H1 (cell line): Measurements from ENCODE around the gene CA10. TPM values are rescaled to one million over a fixed set of nuclear protein-coding genes. Genes with fewer than 3 reads are reported as not detected.

Experiments
- CTCF ChIA-PET: fragments of 300-600 bp; sonication (Branson Sonifier 250); formaldehyde crosslinking; loops from one replicate; lab custom pipeline; 2021; ENCODE audit not compliant: partially characterized antibody; lab: Charles Lee
- POLR2A ChIA-PET: fragments of 300-600 bp; sonication (Branson Sonifier 250); formaldehyde crosslinking; loops from one replicate; lab custom pipeline; 2021; ENCODE audit warnings: inconsistent platforms; ENCODE audit not compliant: partially characterized antibody; lab: Charles Lee
- DNase-seq, 2 experiments: peaks; one replicate each; pipeline versions ENCODE4 v3.0.0 to v3.0.0-alpha.2; 2010 to 2022; ENCODE audit warnings: low spot score in 2 of 2, low read depth in 1 of 2, mixed read lengths in 1 of 2
- FAIRE-seq: peaks from 2 replicates; lab custom pipeline; 2011; peaks lifted over from hg19 to GRCh38; lab: Jason Lieb, UNC
- H2AFZ ChIP-seq: 2 replicates; pipeline ENCODE4 v1.8.1; 2012; ENCODE audit warnings: low read length, inconsistent platforms
- H2AK5ac ChIP-seq: 2 replicates; pipeline ENCODE4 v1.6.1; 2013; ENCODE audit warnings: low read depth, low read length
- H2BK120ac ChIP-seq: replicated peaks from 2 replicates; pipeline ENCODE3; 2013; ENCODE audit warnings: low read depth, low read length, inconsistent platforms
- H2BK12ac ChIP-seq: 2 replicates; pipeline ENCODE4 v1.6.1; 2013; ENCODE audit warnings: low read depth, low read length
- H2BK15ac ChIP-seq: 2 replicates; pipeline ENCODE4 v1.6.1; 2013; ENCODE audit warnings: low read length
- H2BK20ac ChIP-seq: 2 replicates; pipeline ENCODE4 v1.6.1; 2013; ENCODE audit warnings: low read length
- H2BK5ac ChIP-seq: 2 replicates; pipeline ENCODE4 v1.6.1; 2013; ENCODE audit warnings: low read depth, low read length
- H3K14ac ChIP-seq: 2 replicates; pipeline ENCODE4 v1.6.1; 2013; ENCODE audit warnings: inconsistent platforms; ENCODE audit not compliant: insufficient read length
- H3K18ac ChIP-seq: 2 replicates; pipeline ENCODE4 v1.6.1; 2013; ENCODE audit warnings: low read length; ENCODE audit errors: extremely low read depth
- H3K23ac ChIP-seq: 2 replicates; pipeline ENCODE4 v1.6.1; 2013; ENCODE audit warnings: inconsistent platforms; ENCODE audit not compliant: insufficient read length
- H3K23me2 ChIP-seq: 2 replicates; pipeline ENCODE4 v1.6.1; 2013; ENCODE audit warnings: low read depth, low read length
- H3K27ac ChIP-seq: 2 replicates; pipeline ENCODE4 v1.6.1; 2011; ENCODE audit warnings: low read depth, low read length, inconsistent platforms
- H3K27me3 ChIP-seq, 4 experiments: replicated peaks in 1 of 4; 1 replicate in 1 of 4; 2 replicates in 3 of 4; pipeline versions ENCODE4 v1.6.1 to v1.8.1; 2011 to 2013; ENCODE audit warnings: low read length in 3 of 4, mild to moderate bottlenecking in 3 of 4, inconsistent platforms in 2 of 4, mixed read lengths in 2 of 4, moderate library complexity in 1 of 4; ENCODE audit not compliant: control insufficient read depth in 3 of 4, insufficient read depth in 3 of 4; ENCODE audit errors: extremely low read depth in 1 of 4
- H3K36me3 ChIP-seq, 4 experiments: 2 replicates each; pipeline versions ENCODE4 v1.6.1 to v1.8.1; 2011 to 2013; ENCODE audit warnings: mild to moderate bottlenecking in 4 of 4, low read length in 3 of 4, moderate library complexity in 2 of 4, control low read depth in 1 of 4, inconsistent platforms in 1 of 4; ENCODE audit not compliant: insufficient read depth in 4 of 4, control insufficient read depth in 2 of 4
- H3K4ac ChIP-seq: replicated peaks from 2 replicates; pipeline ENCODE3; 2013; ENCODE audit warnings: low read length, low read depth, mixed read lengths, inconsistent platforms; ENCODE audit not compliant: insufficient read length
- H3K4me1 ChIP-seq, 4 experiments: replicated peaks in 1 of 4; 1 replicate in 1 of 4; 2 replicates in 3 of 4; pipeline versions ENCODE4 v1.6.1 to v1.8.1; 2011 to 2013; ENCODE audit warnings: low read length in 3 of 4, inconsistent platforms in 2 of 4, mixed read lengths in 1 of 4; ENCODE audit not compliant: insufficient read depth in 4 of 4, control insufficient read depth in 3 of 4
- H3K4me2 ChIP-seq, 2 experiments: 2 replicates each; pipeline versions ENCODE4 v1.6.1 to v1.8.1; 2011 to 2013; ENCODE audit warnings: low read depth in 2 of 2, low read length in 2 of 2, control low read depth in 1 of 2, inconsistent platforms in 1 of 2, mild to moderate bottlenecking in 1 of 2; ENCODE audit not compliant: insufficient read depth in 1 of 2
- H3K4me3 ChIP-seq, 4 experiments: fragments of 200-600, 300-600 bp in 1 of 4; sonication (generic), shearing (Covaris generic), sonication (Bioruptor Twin) in 1 of 4; 2 replicates each; pipeline versions ENCODE4 v1.5.1 to v1.8.1; 2011 to 2016; ENCODE audit warnings: low read length in 4 of 4, low read depth in 3 of 4, control low read depth in 2 of 4, inconsistent platforms in 2 of 4, mild to moderate bottlenecking in 2 of 4, mixed read lengths in 1 of 4, moderate library complexity in 1 of 4; ENCODE audit not compliant: insufficient read depth in 2 of 4; ENCODE audit errors: extremely low read depth in 1 of 4
- H3K56ac ChIP-seq: replicated peaks from 2 replicates; pipeline ENCODE3; 2013; ENCODE audit warnings: low read depth, mild to moderate bottlenecking, mixed read lengths, low read length, inconsistent platforms; ENCODE audit not compliant: insufficient read length
- H3K79me1 ChIP-seq: 2 replicates; pipeline ENCODE4 v1.6.1; 2013; ENCODE audit warnings: low read depth, low read length, control low read depth
- H3K79me2 ChIP-seq, 2 experiments: 2 replicates each; pipeline versions ENCODE4 v1.6.1 to v1.8.1; 2012 to 2013; ENCODE audit warnings: low read length in 2 of 2, mild to moderate bottlenecking in 2 of 2, inconsistent platforms in 1 of 2; ENCODE audit not compliant: insufficient read depth in 2 of 2, control insufficient read depth in 1 of 2
- H3K9ac ChIP-seq, 4 experiments: replicated peaks in 1 of 4; 1 replicate in 1 of 4; 2 replicates in 3 of 4; pipeline versions ENCODE4 v1.6.1 to v1.8.1; 2011 to 2013; ENCODE audit warnings: low read depth in 3 of 4, low read length in 3 of 4, control low read depth in 2 of 4, mild to moderate bottlenecking in 2 of 4, moderate library complexity in 2 of 4, inconsistent platforms in 1 of 4; ENCODE audit errors: extremely low read depth in 1 of 4
- H3K9me3 ChIP-seq, 2 experiments: 2 replicates each; pipeline versions ENCODE4 v1.6.1 to v1.8.1; 2012 to 2013; ENCODE audit warnings: mild to moderate bottlenecking in 2 of 2, moderate library complexity in 2 of 2, control low read depth in 1 of 2, inconsistent platforms in 1 of 2, low read depth in 1 of 2, low read length in 1 of 2, mixed read lengths in 1 of 2; ENCODE audit not compliant: insufficient read depth in 2 of 2
- H4K20me1 ChIP-seq, 2 experiments: replicated peaks in 1 of 2; 2 replicates each; pipeline versions ENCODE3 to v1.8.1; 2011 to 2013; ENCODE audit warnings: inconsistent platforms in 2 of 2, low read length in 2 of 2, mild to moderate bottlenecking in 1 of 2; ENCODE audit not compliant: insufficient read depth in 2 of 2, control insufficient read depth in 1 of 2
- H4K5ac ChIP-seq: 2 replicates; pipeline ENCODE4 v1.6.1; 2013; ENCODE audit warnings: low read length, low read depth, mixed read lengths, inconsistent platforms; ENCODE audit not compliant: insufficient read length
- H4K8ac ChIP-seq: 2 replicates; pipeline ENCODE4 v1.8.0; 2013; ENCODE audit warnings: mild to moderate bottlenecking, moderate library complexity, low read length, inconsistent platforms; ENCODE audit not compliant: insufficient read depth; ENCODE audit errors: extremely low read depth
- H4K91ac ChIP-seq: replicated peaks from 2 replicates; pipeline ENCODE3; 2013; ENCODE audit warnings: low read length, mixed read lengths, inconsistent platforms; ENCODE audit not compliant: insufficient read length
- BACH1 ChIP-seq: IDR thresholded peaks from 2 replicates; pipeline ENCODE4 v1.6.1; 2012; ENCODE audit warnings: low read length, improper control_type of control experiment
- CHD2 ChIP-seq: IDR thresholded peaks from 2 replicates; pipeline ENCODE4 v1.6.1; 2012; ENCODE audit warnings: low read length, improper control_type of control experiment
- CTBP2 ChIP-seq: IDR thresholded peaks from 2 replicates; pipeline ENCODE4 v1.7.0; 2011; ENCODE audit warnings: borderline replicate concordance, mild to moderate bottlenecking, moderate library complexity, mixed read lengths, low read length; ENCODE audit not compliant: insufficient read depth, insufficient read length
- EGR1 ChIP-seq: IDR thresholded peaks from 2 replicates; pipeline ENCODE4 v1.6.1; 2011; ENCODE audit warnings: low read depth, low read length, borderline replicate concordance
- RBBP5 ChIP-seq: IDR thresholded peaks from 2 replicates; pipeline ENCODE4 v1.7.1; 2012; ENCODE audit warnings: low read depth, mild to moderate bottlenecking, inconsistent platforms, low read length, moderate library complexity, borderline replicate concordance
- RFX5 ChIP-seq: IDR thresholded peaks from 2 replicates; pipeline ENCODE4 v1.6.1; 2011; ENCODE audit warnings: low read depth, low read length, improper control_type of control experiment, borderline replicate concordance
- RNF2 ChIP-seq: fragments of 200-900, 300-1000 bp; sonication (generic); IDR thresholded peaks from 2 replicates; pipeline ENCODE4 v1.7.1; 2016; ENCODE audit warnings: borderline replicate concordance, low read depth, mild to moderate bottlenecking, antibody characterized with exemption, low read length; ENCODE audit not compliant: poor library complexity, severe bottlenecking; ENCODE audit errors: missing control alignments
- SP1 ChIP-seq: IDR thresholded peaks from 2 replicates; pipeline ENCODE4 v1.6.1; 2011; ENCODE audit warnings: low read depth, low read length
- SUZ12 ChIP-seq: fragments of 200-600 bp; sonication (generic); IDR thresholded peaks from 2 replicates; pipeline ENCODE4 v1.6.1; 2012; ENCODE audit warnings: mild to moderate bottlenecking, inconsistent platforms, low read length, moderate library complexity, mixed read lengths
- TCF12 ChIP-seq: IDR thresholded peaks from 2 replicates; pipeline ENCODE4 v1.6.1; 2011; ENCODE audit warnings: low read depth, mild to moderate bottlenecking, low read length
- USF2 ChIP-seq: IDR thresholded peaks from 2 replicates; pipeline ENCODE4 v1.6.1; 2011; ENCODE audit warnings: low read length, improper control_type of control experiment
- WGBS, 2 experiments: shearing (Covaris generic) in 1 of 2; methylation state at CpG; one replicate each; pipeline versions ENCODE4 v1.1.6 to v1.1.7; 2013 to 2015; ENCODE audit warnings: low lambda C conversion rate in 2 of 2, mixed read lengths in 2 of 2, inconsistent platforms in 1 of 2, low coverage in 1 of 2, missing lambda C conversion rate in 1 of 2; ENCODE audit not compliant: insufficient replicate concordance in 2 of 2, insufficient coverage in 1 of 2, insufficient read length in 1 of 2; ENCODE audit errors: extremely low coverage in 1 of 2, missing lambda C conversion rate in 1 of 2; 5-methylcytosine and 5-hydroxymethylcytosine counted together
- polyA plus RNA-seq, 7 experiments: library from polyadenylated mRNA; depleted of rRNA in 3 of 7; stranded (reverse) in 5 of 7; unstranded in 2 of 7; fragments of >200 nt in 5 of 7; fragments of 200-250 nt in 2 of 7; gene quantifications; 1 replicate in 5 of 7; 2 replicates in 1 of 7; 4 replicates in 1 of 7; pipeline versions ENCODE4 v1.2.1 to v1.2.3, GENCODE V29; 2011 to 2013; ENCODE audit warnings: missing spikeins in 2 of 7, mixed read lengths in 2 of 7
- total RNA-seq: library from RNA; stranded (reverse); fragmentation: NEBNext Ultra II Directional; extraction: Animal tissue kit (Norgen Biotek cat#: 25700); gene quantifications from 2 replicates; pipeline ENCODE4 v1.2.1, GENCODE V29; 2021

CA10 gene
- total and polyA plus RNA-seq, 2 of the 8 experiments (the other 6 are each of a cell fraction or from before 2014, with no cell fraction given): 0.60 to 0.63 TPM

- no peak overlapping the region for H4K8ac ChIP-seq
- no peaks in the 10 kb centered on the region for H3K79me2 ChIP-seq
- no peaks in the 10 kb centered on the region for H3K9me3 ChIP-seq
- H3K27me3 ChIP-seq: no peaks in the 10 kb centered on the region
- FAIRE-seq (no peak), DNase-seq (no peak)
- 0 out of 7 replicates have a peak, but pooled peaks cover 0 to 2% (median 0%) of the 10 kb centered on the region in 4 experiments for H3K4me1 ChIP-seq
- CTCF ChIA-PET: interaction anchor here (0.6 to 3.0 kb wide), 10 partner anchors 10 to 1198 kb away, joined by 3 to 24 read pairs (median 4); no protein-coding TSS in a partner anchor
- 73% methylated on average over 6 of the region's 6 CpGs; no CpG with 5 or more reads in 1 of the 2 experiments for WGBS, 2 experiments
- no peak overlapping the region for H3K18ac ChIP-seq
- no peak overlapping the region for H3K4me2 ChIP-seq
- H3K4ac ChIP-seq: no peak overlapping the region
- H4K91ac ChIP-seq: no peak overlapping the region
- POLR2A ChIA-PET: no interaction called here
- H3K14ac ChIP-seq: no peak overlapping the region
- H3K36me3 ChIP-seq: no peaks in the 10 kb centered on the region
- no peak overlapping the region for H3K9ac ChIP-seq
- H4K5ac ChIP-seq: no peak overlapping the region
- H2BK5ac ChIP-seq: no peak overlapping the region
- no peak overlapping the region for H3K56ac ChIP-seq
- no peak overlapping the region for H2BK12ac ChIP-seq
- no peak overlapping the region for H2AK5ac ChIP-seq
- H3K79me1 ChIP-seq: no peaks in the 10 kb centered on the region
- no peak overlapping the region for H2AFZ ChIP-seq
- H3K23ac ChIP-seq: no peak overlapping the region
- H2BK120ac ChIP-seq: no peak overlapping the region
- H3K23me2 ChIP-seq: no peaks in the 10 kb centered on the region
- H3K4me3 ChIP-seq: no peak overlapping the region
- H3K27ac ChIP-seq: no peak overlapping the region
- H2BK15ac ChIP-seq: no peak overlapping the region
- H4K20me1 ChIP-seq: no peaks in the 10 kb centered on the region
- no peak overlapping the region for H2BK20ac ChIP-seq
- TF ChIP-seq EGR1 (no peak), CHD2 (no peak), RFX5 (no peak), RNF2 (no peak), USF2 (no peak), CTBP2 (no peak), BACH1 (no peak), RBBP5 (no peak), SUZ12 (no peak), TCF12 (no peak), SP1 (no peak)
These were observed 426.4 kb downstream of the CA10 start for GRCh38 chr17:51731941-51732722.
